NT2/D1 (cell line): ENCODE data around the gene ZDHHC21.

Experiments used
- DNase-seq: peaks from one replicate; pipeline ENCODE4 v3.0.0-alpha.2; 2011; ENCODE audit warnings: low read depth, low spot score
- H3K27me3 ChIP-seq: 2 replicates; pipeline ENCODE4 v1.6.0; 2011; ENCODE audit warnings: mild to moderate bottlenecking; ENCODE audit not compliant: insufficient read length, insufficient read depth
- H3K36me3 ChIP-seq: 2 replicates; pipeline ENCODE4 v1.6.1; 2011; ENCODE audit warnings: mild to moderate bottlenecking, low read length, mixed read lengths; ENCODE audit not compliant: insufficient read depth, insufficient read length
- H3K4me1 ChIP-seq: 2 replicates; pipeline ENCODE4 v1.5.1; 2011; ENCODE audit not compliant: insufficient read depth, insufficient read length
- H3K4me3 ChIP-seq: 2 replicates; pipeline ENCODE4 v1.5.1; 2011; ENCODE audit warnings: low read depth; ENCODE audit not compliant: insufficient read length
- H3K9ac ChIP-seq: 2 replicates; pipeline ENCODE4 v1.6.0; 2011; ENCODE audit warnings: low read depth; ENCODE audit not compliant: insufficient read length
- H3K9me3 ChIP-seq: 2 replicates; pipeline ENCODE4 v1.5.1; 2011; ENCODE audit warnings: mild to moderate bottlenecking, low read length; ENCODE audit not compliant: insufficient read depth
- SUZ12 ChIP-seq: IDR thresholded peaks from 2 replicates; pipeline ENCODE4 v1.6.1; 2011; ENCODE audit not compliant: insufficient read length, insufficient read depth; ENCODE audit errors: extremely low read depth
- YY1 ChIP-seq: IDR thresholded peaks from 2 replicates; pipeline ENCODE4 v1.6.1; 2011; ENCODE audit not compliant: insufficient read length, insufficient read depth
- ZNF274 ChIP-seq: IDR thresholded peaks from 2 replicates; pipeline ENCODE4 v1.6.1; 2011; ENCODE audit warnings: mild to moderate bottlenecking, low read depth, low read length

ZDHHC21 gene

DNA sequence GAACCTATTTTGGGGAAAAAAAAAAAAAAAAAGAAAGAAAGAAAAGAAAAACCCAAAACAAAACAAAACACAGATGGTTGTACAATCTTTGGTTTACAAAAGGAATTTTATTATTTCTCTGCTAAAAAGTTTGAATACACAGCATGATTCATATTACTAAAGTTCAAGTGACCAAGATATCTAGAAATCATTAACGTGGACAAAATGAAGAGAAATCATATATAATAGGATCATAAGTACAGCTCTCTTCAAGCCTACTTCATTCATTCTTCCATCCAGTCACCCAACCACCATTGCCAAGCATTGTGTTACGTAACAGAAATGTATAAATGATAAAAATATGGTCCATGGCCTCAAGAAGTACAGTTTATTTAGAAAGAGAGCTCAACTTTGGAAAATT lies 52.9 kb downstream of the ZDHHC21 start:
- Histone ChIP-seq H3K9ac (no peak overlapping the region), H3K27me3 (no peaks in the 10 kb centered on the region), H3K36me3 (no peaks in the 10 kb centered on the region), H3K4me1 (no peaks in the 10 kb centered on the region), H3K4me3 (no peak overlapping the region), H3K9me3 (no peaks in the 10 kb centered on the region)
- DNase-seq: no peak
- TF ChIP-seq ZNF274 (no peak), SUZ12 (no peak), YY1 (no peak)

GRCh38 chr9:14633906-14634565 lies 59.2 kb downstream of the ZDHHC21 start:
- Histone ChIP-seq H3K9me3 (0 out of 2 replicates have a peak, but pooled peaks cover 6% of the 10 kb centered on the region), H3K27me3 (no peaks in the 10 kb centered on the region), H3K36me3 (no peaks in the 10 kb centered on the region), H3K9ac (no peak overlapping the region), H3K4me1 (no peaks in the 10 kb centered on the region), H3K4me3 (no peak overlapping the region)
- TF ChIP-seq SUZ12 (no peak), ZNF274 (no peak), YY1 (no peak)
- no peak for DNase-seq

DNA sequence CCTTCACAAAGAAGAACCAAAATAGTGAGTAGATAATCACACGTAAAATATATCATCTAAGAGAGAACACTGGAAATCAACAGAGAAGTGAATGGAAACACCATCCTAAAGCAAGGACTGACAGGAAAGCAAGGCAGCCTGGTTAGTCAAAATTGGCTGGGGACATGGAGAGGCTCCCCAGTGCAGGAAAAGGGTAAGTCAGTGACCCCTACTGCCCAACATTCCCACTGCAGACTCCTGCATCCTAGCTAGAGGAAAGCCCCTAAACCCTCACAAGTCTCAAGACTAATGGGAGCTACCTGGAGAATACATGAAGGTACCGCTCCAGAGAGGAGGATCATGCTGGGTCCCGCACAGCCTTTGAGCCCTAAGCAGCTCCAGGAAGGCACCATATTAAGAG lies 60.1 kb downstream of the ZDHHC21 start:
- no peak for TF ChIP-seq YY1
- TF ChIP-seq SUZ12: no peak
- TF ChIP-seq ZNF274: no peak
- Histone ChIP-seq H3K4me1 (no peaks in the 10 kb centered on the region), H3K9me3 (0 out of 2 replicates have a peak, but pooled peaks cover 6% of the 10 kb centered on the region), H3K9ac (no peak overlapping the region), H3K27me3 (no peaks in the 10 kb centered on the region), H3K36me3 (no peaks in the 10 kb centered on the region), H3K4me3 (no peak overlapping the region)
- no peak for DNase-seq

DNA sequence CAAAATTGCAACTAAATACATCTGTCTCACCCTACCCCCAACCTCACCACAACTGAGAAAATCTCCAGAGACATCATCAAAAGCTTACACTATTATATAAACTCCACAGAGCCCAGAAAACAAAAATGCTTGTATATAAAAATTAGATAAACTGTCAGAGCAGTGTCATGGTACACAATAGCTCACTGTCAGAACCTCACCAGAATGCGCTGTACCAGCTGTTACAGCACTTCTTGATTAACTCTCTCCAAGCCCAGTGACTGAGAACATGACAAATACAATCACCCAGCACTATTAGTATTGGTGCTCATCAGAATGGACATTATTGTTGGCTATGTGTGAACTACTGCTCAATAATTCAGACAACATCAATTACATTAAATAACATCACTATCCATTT lies 65.7 kb downstream of the ZDHHC21 start:
- no peak for TF ChIP-seq ZNF274
- no peak for TF ChIP-seq SUZ12
- no peak for TF ChIP-seq YY1
- H3K27me3 ChIP-seq: no peaks in the 10 kb centered on the region
- no peak overlapping the region for H3K9ac ChIP-seq
- no peaks in the 10 kb centered on the region for H3K36me3 ChIP-seq
- no peak for DNase-seq
- no peak overlapping the region for H3K4me3 ChIP-seq
- no peaks in the 10 kb centered on the region for H3K4me1 ChIP-seq
- H3K9me3 ChIP-seq: 0 out of 2 replicates have a peak, but pooled peaks cover 6% of the 10 kb centered on the region

GRCh38 chr9:14618836-14619420 lies 74.3 kb downstream of the ZDHHC21 start:
- no peak for DNase-seq
- no peak overlapping the region for H3K9ac ChIP-seq
- H3K36me3 ChIP-seq: peaks cover 3% of the 10 kb centered on the region
- TF ChIP-seq YY1 (no peak), ZNF274 (no peak), SUZ12 (no peak)
- H3K4me3 ChIP-seq: no peak overlapping the region
- no peaks in the 10 kb centered on the region for H3K9me3 ChIP-seq
- H3K27me3 ChIP-seq: no peaks in the 10 kb centered on the region
- H3K4me1 ChIP-seq: no peaks in the 10 kb centered on the region

GRCh38 chr9:14616188-14616982 lies 76.8 kb downstream of the ZDHHC21 start:
- no peak for TF ChIP-seq SUZ12
- no peak for TF ChIP-seq ZNF274
- TF ChIP-seq YY1: no peak
- H3K9ac ChIP-seq: no peak overlapping the region
- H3K27me3 ChIP-seq: no peaks in the 10 kb centered on the region
- DNase-seq: peak; percentile 22
- no peaks in the 10 kb centered on the region for H3K4me1 ChIP-seq
- no peak overlapping the region for H3K4me3 ChIP-seq
- H3K36me3 ChIP-seq: peaks cover 3% of the 10 kb centered on the region
- H3K9me3 ChIP-seq: no peaks in the 10 kb centered on the region

- Histone ChIP-seq H3K36me3 (no peaks in the 10 kb centered on the region), H3K9ac (no peak overlapping the region), H3K9me3 (0 out of 2 replicates have a peak, but pooled peaks cover 4% of the 10 kb centered on the region), H3K4me3 (no peak overlapping the region), H3K4me1 (no peaks in the 10 kb centered on the region), H3K27me3 (no peaks in the 10 kb centered on the region)
- no peak for DNase-seq
- no peak for TF ChIP-seq YY1
- TF ChIP-seq ZNF274: no peak
- no peak for TF ChIP-seq SUZ12
Measured at GRCh38 chr9:14608540-14608939, 84.7 kb downstream of the ZDHHC21 start.
